Subcutaneous adipose tissue (tissue), 4 donors: ENCODE results near the gene WNK1. TPM values are rescaled to one million over a fixed set of nuclear protein-coding genes. Genes with fewer than 3 reads are reported as not detected.

ENCODE experiments used
- CTCF ChIP-seq: fragments of 450-650 bp; IDR thresholded peaks from one replicate; pipeline ENCODE4 v1.5.1; 2016; ENCODE audit warnings: low read depth, mild to moderate bottlenecking, control low read depth, antibody characterized with exemption, moderate library complexity
- total RNA-seq, 4 donors: library from RNA; depleted of rRNA; stranded (reverse); fragments of >200 nt; gene quantifications; one replicate each; pipeline ENCODE4 v1.1.0, GENCODE V29; 2016

Gene WNK1
- total RNA-seq, 4 donors from 2014 or later = 208 to 631 (median 301) TPM

- no peak for TF ChIP-seq CTCF
Observed at GRCh38 chr12:894226-894625, 141.8 kb downstream of the WNK1 start.

GRCh38 chr12:896031-896430 is 143.7 kb downstream of the WNK1 start:
- no peak for TF ChIP-seq CTCF

GRCh38 chr12:897386-897785 is 145.0 kb downstream of the WNK1 start:
- TF ChIP-seq CTCF = no peak

- TF ChIP-seq CTCF = no peak
Observed at GRCh38 chr12:902581-902980, 150.2 kb downstream of the WNK1 start.

- no peak for TF ChIP-seq CTCF
Observed at GRCh38 chr12:903055-903454, 150.7 kb downstream of the WNK1 start.

- no peak for TF ChIP-seq CTCF
Observed at GRCh38 chr12:904010-904414, 151.6 kb downstream of the WNK1 start.

GRCh38 chr12:905261-906031 is 153.1 kb downstream of the WNK1 start:
- TF ChIP-seq CTCF = no peak
